Esophagus (tissue), 2 donors: ENCODE data around the gene PLK5. TPM values are rescaled to one million over a fixed set of nuclear protein-coding genes. Genes with fewer than 3 reads are reported as not detected.
"Not testable (repeated sequence)": the region's sequence is repeated elsewhere in the genome, so short reads cannot be mapped to it uniquely, and the experiment has no call there.

ENCODE experiments used
- H3K27ac ChIP-seq, 2 donors: one replicate each; pipeline ENCODE4 v1.5.1; 2013; ENCODE audit warnings: low read depth in 2 of 2, mild to moderate bottlenecking in 2 of 2, inconsistent platforms in 1 of 2, low read length in 1 of 2, moderate library complexity in 1 of 2
- H3K27me3 ChIP-seq, 2 donors: one replicate each; pipeline ENCODE4 v1.6.1; 2013; ENCODE audit warnings: low read length in 2 of 2, control low read depth in 1 of 2, mild to moderate bottlenecking in 1 of 2; ENCODE audit not compliant: insufficient read depth in 2 of 2, control insufficient read depth in 1 of 2
- H3K36me3 ChIP-seq, 2 donors: one replicate each; pipeline ENCODE4 v1.6.1; 2013; ENCODE audit warnings: low read length in 1 of 2; ENCODE audit not compliant: control insufficient read depth in 2 of 2, insufficient read depth in 2 of 2
- H3K4me1 ChIP-seq, 2 donors: one replicate each; pipeline ENCODE4 v1.6.1; 2013; ENCODE audit warnings: low read length in 1 of 2; ENCODE audit not compliant: control insufficient read depth in 2 of 2, insufficient read depth in 2 of 2
- H3K4me3 ChIP-seq, 2 donors: one replicate each; pipeline ENCODE4 v1.5.1; 2013; ENCODE audit warnings: low read length in 2 of 2, mild to moderate bottlenecking in 2 of 2, low read depth in 1 of 2, moderate library complexity in 1 of 2
- H3K9me3 ChIP-seq, 2 donors: one replicate each; pipeline ENCODE4 v1.6.1; 2013; ENCODE audit warnings: mild to moderate bottlenecking in 2 of 2, low read depth in 1 of 2, low read length in 1 of 2, moderate library complexity in 1 of 2; ENCODE audit not compliant: control insufficient read depth in 2 of 2, insufficient read depth in 1 of 2
- WGBS, 2 donors: extraction: QIAGEN DNeasy Blood & Tissue Kit; methylation state at CpG; one replicate each; pipeline ENCODE4 v1.1.7; 2013; 5-methylcytosine and 5-hydroxymethylcytosine counted together
- polyA plus RNA-seq, 2 donors: library from polyadenylated mRNA; stranded (reverse); fragments of 200-250 nt; gene quantifications; one replicate each; pipeline ENCODE4 v1.2.3, GENCODE V29; 2013
- donor health status: healthy with polysubstance abuse.
- donor health status: Bipolar disorder and iron deficiency.

The PLK5 gene
- polyA plus RNA-seq, 2 donors: 0.13 to 0.53 TPM

GRCh38 chr19:1514295-1514661 lies 9.6 kb upstream of the PLK5 start:
- H3K4me1 ChIP-seq: peaks cover 5 to 16% of the 10 kb centered on the region in 2 donors
- no peak overlapping the region for H3K27ac ChIP-seq
- H3K9me3 ChIP-seq: peaks cover 0 to 4% of the 10 kb centered on the region in 2 donors
- no peak overlapping the region for H3K4me3 ChIP-seq
- 49 to 66% methylated on average over 10 of the region's 10 CpGs for WGBS, 2 donors
- no peaks in the 10 kb centered on the region for H3K27me3 ChIP-seq
- H3K36me3 ChIP-seq: no peaks in the 10 kb centered on the region

- Histone ChIP-seq H3K4me3 (no peak overlapping the region), H3K27ac (no peak overlapping the region), H3K27me3 (no peaks in the 10 kb centered on the region), H3K36me3 (no peaks in the 10 kb centered on the region), H3K9me3 (peaks cover 0 to 4% of the 10 kb centered on the region in 2 donors), H3K4me1 (peaks cover 5 to 10% of the 10 kb centered on the region in 2 donors)
- WGBS, 2 donors: 66 to 71% methylated on average over 14 of the region's 14 CpGs
Measured at GRCh38 chr19:1514986-1515721, 8.7 kb upstream of the PLK5 start.

DNA sequence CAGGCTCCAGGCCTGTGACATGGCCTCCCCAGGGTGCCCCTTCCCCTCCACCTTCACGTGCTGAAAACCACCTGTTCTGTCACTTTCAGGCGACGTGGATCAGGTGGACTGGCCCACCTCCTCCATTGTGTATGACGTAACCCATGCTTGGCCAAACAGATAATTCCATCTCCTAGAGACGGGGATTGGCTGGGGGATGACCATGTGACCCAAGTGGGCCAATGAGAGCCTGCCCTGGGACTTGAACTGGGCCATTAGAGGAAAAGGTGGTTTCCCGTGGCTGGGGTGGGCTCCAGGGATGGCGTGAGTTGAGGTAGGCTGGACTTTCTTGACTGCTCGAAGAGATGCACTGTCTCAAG lies 7.5 kb upstream of the PLK5 start:
- Histone ChIP-seq H3K4me3 (no peak overlapping the region), H3K27me3 (no peaks in the 10 kb centered on the region), H3K27ac (no peak overlapping the region), H3K9me3 (peaks cover 0 to 4% of the 10 kb centered on the region in 2 donors), H3K36me3 (no peaks in the 10 kb centered on the region), H3K4me1 (peaks cover 4 to 7% of the 10 kb centered on the region in 2 donors)
- 69 to 75% methylated on average over 8 of the region's 8 CpGs for WGBS, 2 donors

DNA sequence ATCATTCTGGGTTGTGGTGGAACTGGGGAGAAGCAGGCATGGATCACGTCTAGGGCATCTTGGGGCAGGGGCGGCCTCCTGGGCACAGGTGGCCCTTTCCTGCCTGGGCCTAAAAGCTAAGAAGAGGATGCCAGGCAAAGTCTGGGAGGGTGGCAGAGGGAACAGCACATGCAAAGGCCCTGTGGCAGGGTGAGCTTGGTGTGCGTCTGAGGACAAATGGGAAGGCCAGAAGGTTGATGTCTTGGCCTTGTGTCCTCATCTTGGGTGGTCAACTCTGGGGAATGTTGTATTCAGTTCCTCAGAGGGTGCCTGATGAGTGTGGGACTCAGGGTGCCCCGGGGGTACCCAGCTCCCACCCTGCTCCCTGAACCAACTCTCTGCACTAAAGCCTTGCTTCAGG lies 5.4 kb upstream of the PLK5 start:
- H3K4me3 ChIP-seq: no peak overlapping the region
- no peak overlapping the region for H3K27ac ChIP-seq
- peaks cover 0 to 4% of the 10 kb centered on the region in 2 donors for H3K9me3 ChIP-seq
- no peaks in the 10 kb centered on the region for H3K4me1 ChIP-seq
- WGBS, 2 donors: 86 to 88% methylated on average over 4 of the region's 4 CpGs
- H3K36me3 ChIP-seq: no peaks in the 10 kb centered on the region
- H3K27me3 ChIP-seq: peaks cover 0 to 1% of the 10 kb centered on the region in 2 donors

DNA sequence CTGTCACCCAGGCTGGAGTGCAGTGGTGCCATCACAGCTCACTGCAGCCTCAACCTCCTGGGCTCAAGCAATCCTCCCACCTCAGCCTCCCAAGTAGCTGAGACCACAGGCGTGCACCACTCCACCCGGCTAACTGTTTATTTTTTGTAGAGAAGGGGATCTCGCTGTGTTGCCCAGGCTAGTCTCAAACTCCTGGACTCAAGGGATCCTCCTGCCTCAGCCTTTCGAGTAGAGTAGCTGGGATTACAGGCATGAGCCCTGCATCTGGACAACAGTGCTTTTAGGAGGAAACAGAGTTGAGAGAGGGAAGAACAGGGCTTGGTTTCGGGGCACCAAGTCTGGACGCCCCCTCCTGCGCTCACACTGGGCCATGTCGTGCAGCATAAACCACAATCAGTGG lies 4.1 kb upstream of the PLK5 start:
- H3K27ac ChIP-seq, H3K9me3 ChIP-seq, H3K4me3 ChIP-seq, H3K27me3 ChIP-seq, H3K36me3 ChIP-seq, H3K4me1 ChIP-seq: not testable (repeated sequence)
- WGBS, 2 donors: 84 to 93% methylated on average over 8 of the region's 8 CpGs

- peaks cover 0 to 4% of the 10 kb centered on the region in 2 donors for H3K27me3 ChIP-seq
Measured at GRCh38 chr19:1520203-1520780, 3.6 kb upstream of the PLK5 start.

GRCh38 chr19:1521636-1522035 lies 2.2 kb upstream of the PLK5 start:
- peaks cover 0 to 7% of the 10 kb centered on the region in 2 donors for H3K27me3 ChIP-seq
- WGBS, 2 donors: 60 to 63% methylated on average over 14 of the region's 14 CpGs
- H3K4me3 ChIP-seq: no peak overlapping the region
- H3K4me1 ChIP-seq: peaks cover 3 to 4% of the 10 kb centered on the region in 2 donors
- H3K36me3 ChIP-seq: no peaks in the 10 kb centered on the region
- H3K27ac ChIP-seq: no peak overlapping the region
- peaks cover 0 to 4% of the 10 kb centered on the region in 2 donors for H3K9me3 ChIP-seq

More at GRCh38 chr19:1520203-1520780, 3.6 kb upstream of the PLK5 start:
- peaks cover 0 to 4% of the 10 kb centered on the region in 2 donors for H3K9me3 ChIP-seq
- 76 to 81% methylated on average over 17 of the region's 17 CpGs for WGBS, 2 donors
- no peak overlapping the region for H3K27ac ChIP-seq
- no peaks in the 10 kb centered on the region for H3K36me3 ChIP-seq
- peaks cover 3 to 4% of the 10 kb centered on the region in 2 donors for H3K4me1 ChIP-seq
- H3K4me3 ChIP-seq: no peak overlapping the region

DNA sequence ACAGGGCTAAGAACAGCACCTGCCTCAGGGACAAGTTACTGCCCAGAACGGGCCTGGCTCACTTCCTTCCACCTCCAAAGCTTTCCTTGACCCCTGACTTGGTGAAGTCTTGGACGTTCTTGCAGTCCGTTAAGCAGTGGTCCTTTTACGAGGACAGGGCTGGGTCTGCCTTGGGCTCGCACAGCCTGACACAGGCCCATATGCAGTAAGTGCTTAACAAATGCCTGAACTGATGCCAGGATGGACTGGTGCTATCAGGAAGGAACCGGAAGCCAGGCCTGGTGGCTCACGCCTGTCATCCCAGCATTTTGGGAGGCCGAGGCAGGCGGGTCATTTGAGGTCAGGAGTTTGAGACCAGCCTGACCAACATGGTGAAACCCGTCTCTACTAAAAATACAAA lies 1.8 kb upstream of the PLK5 start:
- Histone ChIP-seq H3K36me3 (no peaks in the 10 kb centered on the region), H3K4me3 (no peak overlapping the region), H3K9me3 (peaks cover 3 to 4% of the 10 kb centered on the region in 2 donors), H3K27ac (no peak overlapping the region), H3K27me3 (peaks cover 0 to 7% of the 10 kb centered on the region in 2 donors), H3K4me1 (peaks cover 3 to 4% of the 10 kb centered on the region in 2 donors)
- 67 to 74% methylated on average over 10 of the region's 10 CpGs for WGBS, 2 donors

- WGBS, 2 donors: 48 to 52% methylated on average over 18 of the region's 18 CpGs
- no peaks in the 10 kb centered on the region for H3K36me3 ChIP-seq
- peaks cover 3 to 4% of the 10 kb centered on the region in 2 donors for H3K4me1 ChIP-seq
- no peak overlapping the region for H3K4me3 ChIP-seq
- peaks cover 0 to 7% of the 10 kb centered on the region in 2 donors for H3K27me3 ChIP-seq
- peaks cover 3 to 7% of the 10 kb centered on the region in 2 donors for H3K9me3 ChIP-seq
- H3K27ac ChIP-seq: no peak overlapping the region
Measured at GRCh38 chr19:1522838-1523237, 1.0 kb upstream of the PLK5 start.
